Adrenal gland (tissue), 5 donors: Measurements from ENCODE around the gene FMNL3.

ENCODE experiments used
- POLR2A ChIP-seq, 2 donors: fragments of 450-650 bp; IDR thresholded peaks; one replicate each; pipeline ENCODE4 v1.6.1; 2017; ENCODE audit warnings: antibody characterized with exemption in 2 of 2, mild to moderate bottlenecking in 2 of 2, moderate library complexity in 1 of 2
- TF ChIP-seq, protein P1 (sequence below), 6 experiments: fragments of 450-650 bp in 4 of 6; fragments of 200-600 bp in 2 of 6; sonication (generic) in 1 of 6; IDR thresholded peaks; 1 replicate in 5 of 6; 2 replicates in 1 of 6; pipeline versions ENCODE4 v1.5.1 to v1.8.0; 2016 to 2021; ENCODE audit warnings: antibody characterized with exemption in 6 of 6, mild to moderate bottlenecking in 2 of 6, moderate library complexity in 1 of 6
- donor health status: DM: no; HTN: no; CAD: no.

DNA sequence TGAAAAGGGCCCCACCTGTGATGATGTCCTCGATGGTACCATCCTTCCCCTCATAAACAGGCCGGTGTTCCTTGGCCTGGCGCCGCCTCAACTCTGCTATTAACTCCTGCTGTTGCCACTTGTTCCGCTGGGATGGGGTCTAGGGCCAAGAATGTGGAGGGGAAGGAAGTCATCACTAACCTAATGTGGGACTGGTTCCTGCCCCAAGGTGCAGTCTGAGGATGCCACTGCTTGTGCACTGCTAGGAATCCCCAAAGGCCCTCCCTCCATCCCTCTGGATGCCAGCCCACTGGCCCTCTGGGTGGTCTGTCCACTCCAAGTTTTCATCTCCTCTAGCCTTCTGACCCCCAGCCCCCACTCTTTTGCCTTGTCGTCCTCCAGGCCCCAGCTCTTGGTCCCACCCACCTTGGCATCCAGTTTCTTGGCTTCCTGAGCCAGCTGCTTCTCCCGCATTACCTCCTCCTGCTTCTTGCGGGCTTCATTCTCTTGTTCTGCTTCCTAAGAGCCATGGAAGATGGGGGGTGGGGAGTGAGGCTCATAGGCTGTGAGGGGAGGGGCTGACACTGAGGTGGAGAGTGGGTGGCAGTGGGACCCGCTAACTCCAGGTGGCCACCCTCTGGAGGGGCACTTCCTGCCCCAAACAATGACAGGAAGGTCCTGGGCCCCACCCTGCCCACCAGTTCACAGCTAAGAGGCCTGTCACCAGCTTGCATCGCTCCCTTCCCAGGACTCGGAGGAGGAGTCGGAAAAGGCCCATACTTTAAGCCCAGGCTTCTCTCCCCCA, 60.1 kb downstream of the FMNL3 start:
- TF ChIP-seq, protein P1, sequence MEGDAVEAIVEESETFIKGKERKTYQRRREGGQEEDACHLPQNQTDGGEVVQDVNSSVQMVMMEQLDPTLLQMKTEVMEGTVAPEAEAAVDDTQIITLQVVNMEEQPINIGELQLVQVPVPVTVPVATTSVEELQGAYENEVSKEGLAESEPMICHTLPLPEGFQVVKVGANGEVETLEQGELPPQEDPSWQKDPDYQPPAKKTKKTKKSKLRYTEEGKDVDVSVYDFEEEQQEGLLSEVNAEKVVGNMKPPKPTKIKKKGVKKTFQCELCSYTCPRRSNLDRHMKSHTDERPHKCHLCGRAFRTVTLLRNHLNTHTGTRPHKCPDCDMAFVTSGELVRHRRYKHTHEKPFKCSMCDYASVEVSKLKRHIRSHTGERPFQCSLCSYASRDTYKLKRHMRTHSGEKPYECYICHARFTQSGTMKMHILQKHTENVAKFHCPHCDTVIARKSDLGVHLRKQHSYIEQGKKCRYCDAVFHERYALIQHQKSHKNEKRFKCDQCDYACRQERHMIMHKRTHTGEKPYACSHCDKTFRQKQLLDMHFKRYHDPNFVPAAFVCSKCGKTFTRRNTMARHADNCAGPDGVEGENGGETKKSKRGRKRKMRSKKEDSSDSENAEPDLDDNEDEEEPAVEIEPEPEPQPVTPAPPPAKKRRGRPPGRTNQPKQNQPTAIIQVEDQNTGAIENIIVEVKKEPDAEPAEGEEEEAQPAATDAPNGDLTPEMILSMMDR (IDR thresholded peaks at IDR 0.05): no peak
- no peak for TF ChIP-seq POLR2A (IDR thresholded peaks at IDR 0.05)
